ACHN (cell line): ENCODE data around the gene LYPLAL1.

Source experiments
- DNase-seq: peaks from one replicate; pipeline ENCODE4 v3.0.0-alpha.2; 2015
- in situ Hi-C: cut with HindIII; loops from 2 replicates; pipeline ENCODE4 v1.10.0; 2017; ENCODE audit warnings: low sequenced_read_pairs, low pct_ligation_motif_present, low pct_unique_long_range_greater_than_20kb

LYPLAL1 gene

DNA sequence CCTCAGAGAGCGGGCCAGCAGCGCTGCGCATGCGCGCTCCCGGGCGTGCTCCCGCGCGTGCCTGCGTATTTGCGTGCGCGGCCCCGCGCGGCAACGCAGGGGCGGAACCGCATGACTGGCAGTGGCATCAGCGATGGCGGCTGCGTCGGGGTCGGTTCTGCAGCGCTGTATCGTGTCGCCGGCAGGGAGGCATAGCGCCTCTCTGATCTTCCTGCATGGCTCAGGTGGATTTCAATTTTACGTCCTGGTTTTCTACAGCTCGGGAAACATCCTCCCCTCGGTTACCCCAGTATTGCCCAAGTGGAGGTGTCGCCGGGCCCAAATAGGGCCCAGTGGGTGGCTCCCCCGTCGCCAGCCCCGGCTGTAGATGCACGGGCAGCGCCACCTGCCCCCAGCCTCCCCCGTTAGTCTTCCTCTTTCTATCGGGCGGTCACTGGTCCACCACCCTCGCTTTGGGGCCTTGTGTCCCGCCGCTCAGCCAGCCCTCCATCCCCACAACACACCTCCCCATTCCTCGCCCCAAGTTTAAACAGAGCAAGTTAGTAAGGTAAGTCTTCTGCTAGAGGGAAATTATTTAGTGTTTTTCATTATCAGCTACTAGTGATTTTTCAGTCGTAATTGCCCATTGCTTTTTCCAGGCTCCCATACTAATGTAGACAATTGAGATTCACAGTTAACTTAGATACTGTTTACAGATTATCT lies at the start of gene LYPLAL1:
TSS of gene LYPLAL1 (plus strand) at position 121 of the 702 bp plus-strand sequence. CDS start at position 134, 13 bp downstream.
- peak; percentile 91 for DNase-seq
- in situ Hi-C loops, result no loop called here

DNA sequence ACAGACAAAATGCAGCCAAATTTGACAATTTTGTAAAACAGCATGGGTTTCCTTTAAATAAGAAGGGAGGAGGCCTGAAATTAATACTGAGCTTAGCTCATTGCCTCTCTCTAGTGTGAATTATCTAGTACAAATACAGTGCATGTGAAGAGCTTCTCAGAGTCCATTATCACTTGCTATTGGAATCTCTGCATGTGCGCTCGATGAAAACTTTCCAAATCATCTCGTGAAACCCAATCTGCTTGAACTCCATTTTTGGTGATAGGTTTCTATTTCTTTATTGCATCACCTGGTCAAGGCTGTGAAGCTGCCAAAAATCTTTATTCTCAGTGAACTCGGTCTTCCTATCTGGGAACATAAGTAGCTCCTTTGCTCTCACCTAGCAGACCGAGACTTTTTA lies 49.5 kb upstream of the LYPLAL1 start:
- DNase-seq, result no peak
- in situ Hi-C loops, result no loop called here

DNA sequence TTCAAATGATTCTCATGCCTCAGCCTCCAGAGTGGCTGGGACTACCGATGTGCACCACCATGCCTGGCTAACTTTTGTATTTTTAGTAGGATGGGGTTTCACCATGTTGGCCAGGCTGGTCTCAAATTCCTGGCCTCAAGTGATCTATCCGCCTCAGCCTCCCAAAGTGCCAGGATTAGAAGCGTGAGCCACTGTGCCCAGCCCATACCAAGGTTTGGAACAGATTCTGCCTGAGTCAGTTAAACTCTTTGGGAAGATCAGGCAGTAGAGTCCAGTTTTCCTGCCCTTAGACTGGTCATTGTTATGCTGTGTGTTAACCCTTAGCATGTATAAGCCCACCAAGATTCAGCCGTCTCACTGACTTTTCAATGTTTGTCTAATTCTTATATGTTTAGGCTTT lies 48.3 kb upstream of the LYPLAL1 start:
- no peak for DNase-seq
- in situ Hi-C loops, result no loop called here

DNA sequence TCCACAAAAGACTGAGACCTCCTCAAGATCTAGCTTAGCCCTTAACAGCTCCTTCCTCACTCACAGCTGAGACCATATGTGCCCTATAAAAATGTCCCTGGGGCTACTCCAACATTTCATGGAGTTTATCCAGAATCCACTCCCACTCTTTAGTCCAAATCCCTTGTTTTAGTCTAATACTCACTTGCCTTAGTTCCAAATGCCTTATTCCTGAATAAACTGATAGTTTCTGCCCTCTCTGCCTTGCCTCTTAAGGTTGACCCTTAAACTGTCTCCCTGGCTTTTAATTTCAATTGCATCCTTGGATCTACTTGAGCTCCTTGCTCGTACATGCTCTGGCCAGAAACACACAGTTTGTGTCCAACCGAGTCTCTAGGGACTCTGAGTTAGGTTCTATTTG lies 47.3 kb upstream of the LYPLAL1 start:
- no peak for DNase-seq
- in situ Hi-C loops, result no loop called here

DNA sequence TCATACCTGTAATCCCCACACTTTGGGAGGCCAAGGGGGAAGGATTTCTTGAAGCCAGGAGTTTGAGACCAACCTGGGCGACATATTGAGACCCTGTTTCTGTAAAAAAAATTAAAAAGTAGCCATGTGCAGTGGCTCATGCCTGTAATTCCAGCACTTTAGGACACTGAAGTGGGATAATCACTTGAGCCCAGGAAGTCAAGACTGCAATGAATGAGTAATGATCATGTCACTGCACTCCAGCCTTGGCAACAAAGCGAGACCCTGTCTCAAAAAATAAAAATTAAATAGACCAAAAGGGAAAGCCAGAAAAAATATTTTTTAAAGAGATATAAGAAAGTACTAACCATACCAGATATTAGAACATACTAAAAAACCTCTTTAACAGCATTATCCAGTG lies 44.7 kb upstream of the LYPLAL1 start:
- no peak for DNase-seq
- in situ Hi-C loops, result no loop called here

- in situ Hi-C loops, result no loop called here
- no peak for DNase-seq
Measured at GRCh38 chr1:219130366-219130935, 43.2 kb upstream of the LYPLAL1 start.

DNA sequence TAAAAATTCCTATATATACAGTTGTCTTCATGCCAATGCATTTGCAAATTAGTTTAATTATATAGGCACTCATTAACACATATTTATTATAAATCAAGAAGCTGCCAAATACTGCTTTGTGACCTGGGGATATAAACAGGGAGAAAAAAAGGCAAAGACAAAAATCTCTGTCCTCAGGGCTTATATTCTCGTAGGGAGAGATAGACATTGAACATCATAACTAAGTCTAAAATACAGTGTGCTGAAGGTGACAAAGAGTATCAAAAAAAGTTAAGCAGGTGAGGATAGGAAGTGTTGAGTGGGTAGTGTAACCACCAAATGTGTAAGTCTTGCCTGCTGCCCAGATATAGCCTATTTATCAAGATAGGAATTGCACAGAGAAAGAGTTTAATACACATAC lies 40.7 kb upstream of the LYPLAL1 start:
- no peak for DNase-seq
- in situ Hi-C loops, result no loop called here

- in situ Hi-C loops, result no loop called here
- DNase-seq, result no peak
Measured at GRCh38 chr1:219138747-219139146, 34.9 kb upstream of the LYPLAL1 start.

- no peak for DNase-seq
- in situ Hi-C loops, result no loop called here
Measured at GRCh38 chr1:219140303-219140877, 33.3 kb upstream of the LYPLAL1 start.

DNA sequence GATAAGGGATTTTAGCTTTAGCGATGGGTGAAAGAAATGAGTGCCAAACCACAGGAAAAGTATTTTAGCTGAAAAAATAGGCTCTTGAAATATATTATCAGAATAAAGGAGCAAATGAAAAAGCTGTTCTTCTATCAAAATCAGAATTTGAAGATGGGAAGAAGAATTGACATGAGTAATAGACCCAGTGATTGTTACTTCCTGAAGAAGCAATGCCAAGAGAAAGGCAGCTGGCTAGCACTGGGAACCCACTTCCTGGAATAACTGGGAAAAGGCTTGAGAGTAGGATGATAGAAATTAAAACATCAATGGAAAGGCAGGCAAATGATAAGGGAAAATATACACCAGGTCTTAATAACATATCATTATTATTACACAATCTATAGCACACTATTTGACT lies 29.9 kb upstream of the LYPLAL1 start:
- in situ Hi-C loops, result no loop called here
- no peak for DNase-seq

DNA sequence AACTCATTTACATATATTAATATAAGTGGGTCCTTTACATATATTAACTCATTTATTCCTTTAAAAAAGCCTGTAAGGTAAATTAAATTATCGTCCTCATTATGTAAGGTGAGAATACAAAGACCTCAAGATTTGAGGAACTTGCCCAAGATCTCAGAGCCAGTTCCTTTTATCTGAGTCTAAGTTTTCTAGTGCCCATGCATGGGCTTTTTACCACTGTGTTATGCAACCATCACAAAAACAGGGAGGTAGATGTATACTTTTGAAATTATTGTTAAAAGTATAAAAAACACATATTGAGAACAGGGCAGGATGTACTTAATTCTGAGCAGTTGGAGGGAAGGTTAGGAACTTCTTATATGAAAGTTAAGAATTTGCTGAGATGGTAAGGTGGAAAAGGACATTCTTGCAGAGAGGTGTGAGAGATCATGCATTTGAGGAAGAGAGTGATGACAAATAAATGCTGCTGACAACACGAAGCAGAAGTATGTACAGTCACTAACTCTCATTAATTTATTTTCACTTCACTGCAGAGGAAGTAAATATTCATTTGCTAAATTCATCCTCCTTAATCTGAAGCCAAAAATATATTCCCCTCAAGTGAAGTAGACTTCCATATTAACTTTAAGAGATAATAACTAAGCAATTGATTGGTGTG lies 28.9 kb upstream of the LYPLAL1 start:
- DNase-seq, result no peak
- in situ Hi-C loops, result no loop called here

GRCh38 chr1:219147571-219148019 lies 26.1 kb upstream of the LYPLAL1 start:
- in situ Hi-C loops, result no loop called here
- no peak for DNase-seq

DNA sequence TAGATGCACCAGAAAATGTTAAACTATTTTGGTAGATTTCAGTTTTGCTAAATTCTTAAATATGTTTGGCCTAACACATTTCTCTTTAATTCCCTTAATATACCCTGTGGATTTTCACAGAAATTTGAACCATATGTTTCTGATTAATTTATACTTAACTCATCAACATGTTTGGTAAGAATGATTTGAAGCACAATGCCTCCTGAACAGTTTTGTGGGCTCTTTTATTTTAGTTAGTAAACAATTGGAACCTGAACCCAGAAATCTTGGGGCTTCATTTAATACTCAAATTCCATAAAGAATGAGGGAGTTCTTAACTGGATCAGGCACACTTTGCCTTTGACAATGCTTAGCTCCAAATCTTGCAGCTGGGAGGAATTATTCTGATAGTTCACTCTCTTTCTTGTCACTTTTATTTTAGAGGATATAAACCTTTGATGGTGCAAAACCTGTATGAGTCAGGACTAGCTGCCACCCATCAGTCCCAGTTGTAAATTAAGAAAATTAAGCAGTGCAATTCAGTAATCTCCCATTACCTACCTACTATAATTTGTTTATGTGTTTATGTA lies 24.6 kb upstream of the LYPLAL1 start:
- no peak for DNase-seq
- in situ Hi-C loops, result no loop called here

- no peak for DNase-seq
- in situ Hi-C loops, result no loop called here
Measured at GRCh38 chr1:219149953-219150352, 23.7 kb upstream of the LYPLAL1 start.

DNA sequence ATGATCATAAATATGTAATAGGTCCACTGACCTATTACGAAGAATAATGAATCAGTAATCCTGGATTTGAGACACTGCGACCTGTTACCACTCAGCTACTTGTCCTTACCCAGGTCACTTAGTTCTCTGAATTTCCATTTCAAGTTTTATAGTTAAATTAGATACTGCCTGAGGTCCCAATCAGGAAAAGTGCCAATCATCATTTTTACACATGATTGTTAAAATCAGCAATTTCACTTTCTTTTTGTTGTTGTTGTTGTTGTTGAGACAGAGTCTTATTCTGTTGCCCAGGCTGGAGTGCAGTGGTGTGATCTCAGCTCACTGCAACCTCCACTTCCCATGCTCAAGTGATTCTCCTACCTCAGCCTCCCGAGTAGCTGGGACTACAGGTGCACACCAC lies 22.8 kb upstream of the LYPLAL1 start:
- in situ Hi-C loops, result no loop called here

DNA sequence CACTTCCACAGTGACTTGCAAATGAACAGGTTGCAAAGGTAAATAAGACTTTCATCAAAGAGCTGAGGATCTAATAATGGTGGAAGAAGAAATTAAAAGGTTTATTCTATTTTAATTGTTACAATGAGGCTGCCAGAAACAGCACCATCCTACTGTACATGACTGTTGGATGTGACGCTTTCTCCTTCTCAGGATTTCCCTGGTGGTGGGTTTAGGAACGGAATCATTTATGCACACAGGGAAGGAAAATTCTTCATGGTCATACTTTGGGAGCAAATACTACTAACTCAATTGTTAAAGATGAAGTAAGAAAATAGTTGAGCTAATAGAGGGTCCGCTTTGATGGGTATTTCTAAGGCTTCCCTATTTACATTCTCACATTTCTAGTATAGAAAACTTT lies 22.2 kb upstream of the LYPLAL1 start:
- in situ Hi-C loops, result no loop called here
- DNase-seq, result no peak

More for the DNA sequence above, 22.8 kb upstream of the LYPLAL1 start:
- DNase-seq, result no peak

- DNase-seq, result no peak
Measured at GRCh38 chr1:219152751-219153150, 20.9 kb upstream of the LYPLAL1 start.

GRCh38 chr1:219153723-219154122 lies 20.0 kb upstream of the LYPLAL1 start:
- in situ Hi-C loops, result no loop called here
- no peak for DNase-seq

More at GRCh38 chr1:219152751-219153150, 20.9 kb upstream of the LYPLAL1 start:
- in situ Hi-C loops, result no loop called here

GRCh38 chr1:219155135-219155534 lies 18.5 kb upstream of the LYPLAL1 start:
- in situ Hi-C loops, result no loop called here
- DNase-seq, result no peak
